ENCODE data around the gene CCNF.
A peak's percentile ranks its signal among the peaks of the same experiment; 100 is the strongest.
"Not testable (repeated sequence)": the region's sequence is repeated elsewhere in the genome, so short reads cannot be mapped to it uniquely, and the experiment has no call there.

CCNF gene

GRCh38 chr16:2429034-2429770, at the start of gene CCNF:
Gene CCNF (plus strand): TSS chr16:2429447. CDS start chr16:2429482, 35 bp downstream.
- DNase-seq: peak; percentile 97

GRCh38 chr16:2383501-2383900, 45.7 kb upstream of the CCNF start:
- no peak for DNase-seq

GRCh38 chr16:2384426-2384825, 44.8 kb upstream of the CCNF start:
- DNase-seq: no peak

- DNase-seq: no peak
Observed at GRCh38 chr16:2385190-2385836, 43.9 kb upstream of the CCNF start.

- not testable (repeated sequence) for DNase-seq
Observed at GRCh38 chr16:2385982-2386381, 43.3 kb upstream of the CCNF start.

- DNase-seq: no peak
Observed at GRCh38 chr16:2386990-2387389, 42.3 kb upstream of the CCNF start.

GRCh38 chr16:2388139-2388874, 40.9 kb upstream of the CCNF start:
- no peak for DNase-seq

GRCh38 chr16:2388875-2389433, 40.3 kb upstream of the CCNF start:
- DNase-seq: no peak

- DNase-seq: no peak
Observed at GRCh38 chr16:2392025-2392424, 37.2 kb upstream of the CCNF start.

- no peak for DNase-seq
Observed at GRCh38 chr16:2398520-2398919, 30.7 kb upstream of the CCNF start.

GRCh38 chr16:2404099-2404498, 25.1 kb upstream of the CCNF start:
- DNase-seq: no peak

- DNase-seq: no peak
Observed at GRCh38 chr16:2415085-2415484, 14.2 kb upstream of the CCNF start.

GRCh38 chr16:2420035-2420434, 9.2 kb upstream of the CCNF start:
- DNase-seq: no peak

- no peak for DNase-seq
Observed at GRCh38 chr16:2422123-2422867, 7.0 kb upstream of the CCNF start.

GRCh38 chr16:2424061-2425007, 4.9 kb upstream of the CCNF start:
- no peak for DNase-seq

- DNase-seq: no peak
Observed at GRCh38 chr16:2425008-2425518, 4.2 kb upstream of the CCNF start.

GRCh38 chr16:2425825-2426430, 3.3 kb upstream of the CCNF start:
- DNase-seq: no peak

- DNase-seq: no peak
Observed at GRCh38 chr16:2426941-2427361, 2.3 kb upstream of the CCNF start.

GRCh38 chr16:2427526-2427925, 1.7 kb upstream of the CCNF start:
- no peak for DNase-seq

GRCh38 chr16:2428051-2428783, 1.0 kb upstream of the CCNF start:
- DNase-seq: no peak

- no peak for DNase-seq
Observed at GRCh38 chr16:2428784-2429033, 538 bp upstream of the CCNF start.

Data from CD4-positive, alpha-beta T cell treated with Interleukin-15 for 1 hour (primary cell).